OCI-LY7 (cell line): Measurements from ENCODE around the gene OTOF. TPM values are rescaled to one million over a fixed set of nuclear protein-coding genes. Genes with fewer than 3 reads are reported as not detected.

Experiments
- BruUV-seq: library from RNA; stranded (reverse); fragments of 400-500 nt; replicated peaks from 2 replicates; lab custom pipeline; 2021; lab: Mats Ljungman, UMichigan
- CTCF ChIA-PET: fragments of 300-600 bp; sonication (Branson Sonifier 250); formaldehyde crosslinking; loops from one replicate; lab custom pipeline; 2022; ENCODE audit warnings: antibody characterized with exemption; ENCODE audit not compliant: unreplicated experiment; lab: Charles Lee
- POLR2A ChIA-PET: fragments of 300-600 bp; sonication (Branson Sonifier 250); formaldehyde crosslinking; loops from one replicate; lab custom pipeline; 2022; ENCODE audit warnings: antibody characterized with exemption; lab: Charles Lee
- DNase-seq: peaks from one replicate; pipeline ENCODE4 v3.0.0-alpha.2; 2015; ENCODE audit warnings: low spot score
- H2AFZ ChIP-seq: fragments of 200-600 bp; sonication (generic), shearing (Covaris generic); 2 replicates; pipeline ENCODE4 v1.6.1; 2014; ENCODE audit warnings: mild to moderate bottlenecking, antibody characterized with exemption, low read length, moderate library complexity
- H3K27ac ChIP-seq: fragments of 200-600 bp; sonication (generic); 2 replicates; pipeline ENCODE4 v1.5.1; 2014; ENCODE audit warnings: mixed run types, low read depth, mild to moderate bottlenecking, moderate library complexity, low read length, inconsistent platforms; ENCODE audit not compliant: poor library complexity, severe bottlenecking
- H3K36me3 ChIP-seq: fragments of 200-600 bp; sonication (generic); 2 replicates; pipeline ENCODE4 v1.6.1; 2014; ENCODE audit warnings: mild to moderate bottlenecking, antibody characterized with exemption, low read length, moderate library complexity, mixed read lengths; ENCODE audit not compliant: insufficient read depth
- H3K4me1 ChIP-seq: fragments of 200-600 bp; sonication (generic); 2 replicates; pipeline ENCODE4 v1.5.1; 2014; ENCODE audit warnings: mild to moderate bottlenecking, low read length; ENCODE audit not compliant: insufficient read depth, poor library complexity, severe bottlenecking
- H3K4me2 ChIP-seq: fragments of 200-600 bp; sonication (generic); 2 replicates; pipeline ENCODE4 v1.6.1; 2014; ENCODE audit warnings: mild to moderate bottlenecking, low read length
- H3K4me3 ChIP-seq: fragments of 200-600 bp; sonication (generic); 2 replicates; pipeline ENCODE4 v1.5.1; 2014; ENCODE audit warnings: mild to moderate bottlenecking, low read depth, low read length; ENCODE audit not compliant: poor library complexity, severe bottlenecking
- H3K79me2 ChIP-seq: fragments of 200-600 bp; sonication (generic); 2 replicates; pipeline ENCODE4 v1.6.1; 2016; ENCODE audit warnings: low read depth, mild to moderate bottlenecking, low read length, moderate library complexity, mixed read lengths; ENCODE audit not compliant: insufficient read depth
- H3K9me2 ChIP-seq: fragments of 200-600 bp; sonication (generic); 2 replicates; pipeline ENCODE4 v1.6.1; 2016; ENCODE audit warnings: mild to moderate bottlenecking, low read length, mixed read lengths; ENCODE audit not compliant: insufficient read depth
- H3K9me3 ChIP-seq: fragments of 200-600 bp; sonication (generic); 2 replicates; pipeline ENCODE4 v1.6.1; 2014; ENCODE audit warnings: mild to moderate bottlenecking, mixed run types, low read length, mixed read lengths
- H4K20me1 ChIP-seq: fragments of 200-600 bp; sonication (generic); 2 replicates; pipeline ENCODE4 v1.6.1; 2014; ENCODE audit warnings: mild to moderate bottlenecking, antibody characterized with exemption, low read length, moderate library complexity, mixed read lengths; ENCODE audit not compliant: insufficient read depth
- CTCF ChIP-seq: fragments of 200-600 bp; sonication (generic); conservative IDR thresholded peaks from 2 replicates; pipeline ENCODE4 v1.5.1; 2014; ENCODE audit warnings: mild to moderate bottlenecking, antibody characterized with exemption, low read length, moderate library complexity, mixed read lengths
- EZH2phosphoT487 ChIP-seq: fragments of 200-600 bp; sonication (generic); IDR thresholded peaks from 2 replicates; pipeline ENCODE4 v1.6.1; 2018; ENCODE audit warnings: low read depth, borderline replicate concordance, mild to moderate bottlenecking, mixed run types, antibody characterized with exemption, low read length, moderate library complexity, mixed read lengths
- intact Hi-C: fragments of 100-400 bp; cut with micrococcal nuclease; formaldehyde crosslinking; loops from one replicate; pipeline ENCODE4 v1.10.0; 2022; ENCODE audit not compliant: unreplicated experiment
- total RNA-seq, 2 experiments: library from RNA; depleted of rRNA in 1 of 2; stranded (reverse); fragments of >200 nt in 1 of 2; shearing (Covaris generic) in 1 of 2; gene quantifications; 2 replicates each; pipeline ENCODE4 v1.2.3, GENCODE V29; 2014 to 2022

OTOF gene
- total RNA-seq, 2 experiments from 2014 or later = not detected

- CTCF ChIA-PET = interaction anchor here (0.6 kb wide), 1 partner anchor 1927 kb away, joined by 3 read pairs; no protein-coding TSS in a partner anchor
- intact Hi-C loops = no loop called here
Measured at GRCh38 chr2:26453421-26454329, 24.2 kb downstream of the OTOF start.

DNA sequence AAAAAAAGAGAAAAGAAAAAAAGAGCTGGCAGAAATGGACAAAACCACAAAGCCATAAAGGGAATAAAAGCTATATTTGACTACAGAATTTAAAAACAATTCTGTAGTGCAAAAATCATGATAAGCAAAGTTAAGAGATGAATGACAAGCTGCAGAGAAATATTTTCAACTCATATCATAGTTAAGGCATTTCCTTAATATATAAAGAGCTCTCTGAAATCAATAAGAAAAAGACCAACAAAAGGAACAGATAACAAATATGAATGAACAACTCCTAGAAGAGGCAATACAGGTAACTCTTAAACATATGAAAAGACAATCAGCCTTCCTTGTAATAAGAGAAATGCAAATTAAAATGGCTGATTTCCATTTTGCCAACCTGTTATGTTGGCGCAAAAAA is 26.2 kb downstream of the OTOF start:
- H3K36me3 ChIP-seq = no peaks in the 10 kb centered on the region
- DNase-seq = no peak
- no peak overlapping the region for H3K27ac ChIP-seq
- H3K4me3 ChIP-seq = no peak overlapping the region
- TF ChIP-seq EZH2phosphoT487 (no peak), CTCF (no peak)
- no peaks in the 10 kb centered on the region for H3K9me3 ChIP-seq
- ChIA-PET CTCF (no interaction called here), POLR2A (no interaction called here)
- H3K4me2 ChIP-seq = no peak overlapping the region
- H2AFZ ChIP-seq = no peak overlapping the region
- no TSS peak for BruUV-seq
- no peaks in the 10 kb centered on the region for H3K79me2 ChIP-seq
- intact Hi-C loops = no loop called here
- no peaks in the 10 kb centered on the region for H4K20me1 ChIP-seq
- no peaks in the 10 kb centered on the region for H3K9me2 ChIP-seq
- H3K4me1 ChIP-seq = no peaks in the 10 kb centered on the region

More at GRCh38 chr2:26453421-26454329, 24.2 kb downstream of the OTOF start:
- H2AFZ ChIP-seq = no peak overlapping the region
- no peak overlapping the region for H3K27ac ChIP-seq
- no peak overlapping the region for H3K4me3 ChIP-seq
- no peaks in the 10 kb centered on the region for H3K9me3 ChIP-seq
- no peaks in the 10 kb centered on the region for H3K9me2 ChIP-seq
- no peaks in the 10 kb centered on the region for H3K79me2 ChIP-seq
- H3K4me2 ChIP-seq = no peak overlapping the region
- no TSS peak for BruUV-seq
- no peak for DNase-seq
- no peak for TF ChIP-seq EZH2phosphoT487
- no peak for TF ChIP-seq CTCF
- H3K36me3 ChIP-seq = no peaks in the 10 kb centered on the region
- H4K20me1 ChIP-seq = no peaks in the 10 kb centered on the region
- POLR2A ChIA-PET = no interaction called here
- H3K4me1 ChIP-seq = no peaks in the 10 kb centered on the region

- Histone ChIP-seq H3K4me3 (no peak overlapping the region), H3K9me3 (no peaks in the 10 kb centered on the region), H2AFZ (no peak overlapping the region), H3K27ac (no peak overlapping the region), H4K20me1 (no peaks in the 10 kb centered on the region), H3K4me1 (no peaks in the 10 kb centered on the region), H3K9me2 (no peaks in the 10 kb centered on the region), H3K4me2 (no peak overlapping the region), H3K36me3 (no peaks in the 10 kb centered on the region), H3K79me2 (no peaks in the 10 kb centered on the region)
- TF ChIP-seq CTCF (no peak), EZH2phosphoT487 (no peak)
- POLR2A ChIA-PET = no interaction called here
- CTCF ChIA-PET = no interaction called here
- no TSS peak for BruUV-seq
- no peak for DNase-seq
- intact Hi-C loops = no loop called here
Measured at GRCh38 chr2:26450031-26450635, 27.8 kb downstream of the OTOF start.
